MM.1S (cell line): ENCODE measurements around the gene TTLL10.

Source experiments
- CTCF ChIP-seq: fragments of 300-600 bp; sonication (generic); IDR thresholded peaks from 2 replicates; pipeline ENCODE4 v1.5.1; 2016; ENCODE audit warnings: antibody characterized with exemption, low read length, mixed read lengths
- EZH2 ChIP-seq: fragments of 300-600 bp; sonication (generic); optimal IDR thresholded peaks from 2 replicates; pipeline ENCODE3; 2017; ENCODE audit warnings: low read depth, mild to moderate bottlenecking, antibody characterized with exemption, low read length, mixed read lengths

GRCh38 chr1:1206376-1206965 lies 32.8 kb downstream of the TTLL10 start, which contains the start of gene TNFRSF18:
- no peak for TF ChIP-seq CTCF
- no peak for TF ChIP-seq EZH2
